HUDEP-2 (cell line): ENCODE measurements around the gene GFY.
"Not testable (repeated sequence)": the region's sequence is repeated elsewhere in the genome, so short reads cannot be mapped to it uniquely, and the experiment has no call there.

Source experiments
- DNase-seq, 76 experiments: peaks; one replicate each; lab custom pipeline; 2025; ENCODE audit not compliant: unreplicated experiment in 76 of 76; lab: John Stamatoyannopoulos, UW

GFY gene

DNA sequence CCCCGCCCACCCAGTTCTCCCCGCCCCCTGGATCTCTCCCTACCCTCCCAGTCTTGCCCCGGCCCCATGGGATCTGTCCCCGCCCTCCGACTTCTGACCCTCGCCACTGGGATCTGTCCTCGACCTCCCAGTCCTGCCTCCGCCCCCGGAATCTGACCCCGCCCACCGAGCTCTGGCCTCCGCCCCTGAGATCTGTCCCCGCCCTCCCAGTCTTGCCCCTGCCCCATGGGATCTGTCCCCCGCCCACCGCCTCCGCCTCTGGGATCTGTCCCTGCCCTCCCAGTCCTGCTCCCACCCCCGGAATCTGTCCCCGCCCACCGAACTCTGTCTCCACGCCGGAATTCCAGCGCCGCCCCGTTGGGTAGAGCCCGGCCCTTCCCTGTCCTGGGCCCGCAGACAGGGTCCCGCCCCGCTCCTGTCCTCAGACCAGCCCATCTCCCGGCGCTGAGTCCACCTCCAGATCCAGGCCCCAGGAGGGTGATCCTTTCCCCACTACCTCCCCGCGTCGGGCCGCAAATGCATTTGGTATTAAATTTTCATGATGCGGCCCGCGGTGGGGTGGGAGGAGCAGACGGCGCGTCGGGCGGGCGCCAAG is 17.7 kb downstream of the GFY start:
- DNase-seq: peak in 63 of 76 experiments; percentile 15 to 92 (median 75)

DNA sequence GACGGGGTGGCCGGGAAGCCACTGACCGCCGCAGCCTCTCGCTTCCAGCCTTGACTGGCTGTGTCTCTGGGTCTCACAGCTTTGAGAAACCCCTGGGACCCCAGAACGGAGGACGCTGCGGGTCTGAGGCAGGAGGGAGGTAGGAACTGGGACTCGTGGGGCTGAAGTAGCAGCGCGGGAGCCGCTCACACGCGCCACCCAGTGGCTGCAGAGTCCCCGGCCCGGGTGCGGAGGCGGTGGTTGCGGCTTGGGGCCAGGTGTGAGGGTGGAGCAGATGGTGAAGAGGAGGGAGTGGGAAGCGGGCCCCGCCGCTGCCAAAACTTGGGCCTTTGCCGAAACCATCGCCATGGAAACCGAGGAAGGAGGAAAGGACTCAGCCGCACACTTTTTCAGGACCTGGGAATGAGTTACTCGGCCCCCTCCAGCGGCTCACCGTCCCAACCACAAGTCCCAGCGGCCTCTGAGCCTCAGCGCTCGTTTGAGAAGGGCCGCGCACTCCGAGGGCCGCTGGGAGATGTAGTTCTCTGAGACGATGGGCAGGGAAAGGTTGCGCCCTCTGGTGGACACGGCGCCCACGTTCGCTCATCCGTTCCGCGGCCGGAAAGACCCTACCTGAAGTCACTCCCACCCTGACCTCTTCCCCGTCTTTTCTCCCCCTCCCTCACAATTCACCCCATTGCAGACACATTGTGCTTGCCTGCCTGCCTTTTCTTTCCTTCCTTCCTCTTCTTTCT is 18.3 kb downstream of the GFY start:
- peak in 74 of 76 experiments; percentile 67 to 100 (median 93) for DNase-seq

DNA sequence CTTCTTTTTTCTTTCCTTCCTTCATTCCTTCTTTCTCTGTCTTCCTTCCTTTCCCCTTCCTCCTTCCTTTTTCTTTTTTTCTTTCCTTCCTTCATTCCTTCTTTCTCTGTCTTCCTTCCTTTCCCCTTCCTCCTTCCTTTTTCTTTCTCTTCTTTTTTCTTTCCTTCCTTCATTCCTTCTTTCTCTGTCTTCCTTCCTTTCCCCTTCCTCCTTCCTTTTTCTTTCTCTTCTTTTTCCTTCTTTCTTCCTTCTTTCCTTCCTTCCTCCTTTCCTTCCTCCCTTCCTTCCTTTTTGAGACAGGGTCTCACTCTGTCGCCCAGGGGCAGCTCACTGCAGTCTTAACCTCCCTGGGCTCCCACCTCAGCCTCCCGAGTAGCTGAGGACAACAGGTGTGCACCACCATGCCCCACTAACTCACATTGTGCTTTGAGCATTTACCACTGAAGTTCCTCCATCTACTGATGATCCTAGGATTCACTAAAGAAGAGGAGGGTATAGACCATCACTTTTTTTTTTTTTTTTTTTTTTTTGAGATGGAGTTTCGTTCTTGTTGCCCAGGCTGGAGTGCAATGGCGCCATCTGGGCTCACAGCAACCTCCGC is 19.0 kb downstream of the GFY start:
- DNase-seq: not testable (repeated sequence)

DNA sequence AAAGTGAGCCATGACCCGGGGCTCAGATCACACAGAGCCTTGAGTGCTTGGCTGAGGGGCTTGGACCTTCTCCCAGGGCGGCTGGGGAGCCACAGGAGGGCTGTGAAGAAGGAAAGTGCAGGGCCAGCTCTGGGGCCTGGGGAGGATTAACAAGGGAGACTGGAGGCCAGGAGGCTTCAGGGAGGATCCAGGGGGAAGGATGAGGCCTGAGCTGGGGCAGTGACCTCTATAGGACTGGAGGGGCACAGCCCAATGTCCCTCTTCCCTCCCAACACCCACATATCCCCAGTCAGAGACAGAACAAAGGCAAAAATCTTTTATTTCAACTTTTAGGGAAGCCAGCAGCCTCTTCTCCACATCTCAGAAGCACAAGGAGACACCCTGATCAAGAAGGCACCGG is 20.8 kb downstream of the GFY start:
- DNase-seq: no peak

DNA sequence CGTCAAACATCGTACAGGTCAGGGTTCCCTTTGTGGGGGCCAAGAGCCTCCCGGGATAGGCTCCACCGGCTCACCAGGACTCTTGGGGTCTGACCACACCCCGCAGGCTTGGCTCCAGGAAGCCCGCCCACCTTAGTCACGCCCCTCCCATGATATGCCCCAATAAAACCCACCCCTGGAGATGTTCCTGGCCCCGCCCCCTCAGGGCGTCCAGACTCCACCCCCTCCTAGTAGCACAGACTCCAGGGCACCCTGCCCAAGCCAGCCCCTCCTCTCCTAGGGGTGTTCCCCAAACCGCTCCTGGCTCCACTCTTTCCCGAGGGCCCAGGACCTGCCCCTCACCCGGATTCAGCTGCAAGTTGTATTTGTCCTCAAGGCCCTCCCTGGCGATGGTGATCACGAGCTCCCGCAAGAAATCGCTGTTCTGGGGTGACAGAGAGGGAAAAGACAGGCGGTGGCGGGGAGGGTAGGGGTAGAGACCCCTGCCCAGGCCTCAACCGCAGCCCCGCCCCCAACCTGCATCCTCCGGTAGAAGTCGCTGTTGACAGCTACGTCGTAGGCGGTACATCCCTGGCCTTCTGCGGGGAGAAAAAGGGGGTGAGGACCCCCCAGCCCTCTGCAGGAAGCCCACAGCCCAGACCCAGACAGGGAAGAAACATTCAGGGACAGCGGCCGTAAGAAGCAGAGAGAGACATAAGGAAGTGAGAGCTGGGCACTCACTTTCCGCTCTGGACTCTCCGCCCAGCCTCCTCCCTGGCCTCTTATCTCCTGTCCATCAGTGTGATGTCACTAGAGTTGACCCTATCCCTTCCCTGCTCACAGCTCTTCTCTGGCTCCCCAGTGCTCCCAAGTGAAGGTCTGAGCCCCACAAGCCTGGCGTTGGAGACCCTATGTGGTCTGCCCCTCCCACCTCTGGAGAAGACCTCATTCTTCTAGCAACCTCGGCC is 22.6 kb downstream of the GFY start:
- peak in 71 of 76 experiments; percentile 22 to 89 (median 76) for DNase-seq

DNA sequence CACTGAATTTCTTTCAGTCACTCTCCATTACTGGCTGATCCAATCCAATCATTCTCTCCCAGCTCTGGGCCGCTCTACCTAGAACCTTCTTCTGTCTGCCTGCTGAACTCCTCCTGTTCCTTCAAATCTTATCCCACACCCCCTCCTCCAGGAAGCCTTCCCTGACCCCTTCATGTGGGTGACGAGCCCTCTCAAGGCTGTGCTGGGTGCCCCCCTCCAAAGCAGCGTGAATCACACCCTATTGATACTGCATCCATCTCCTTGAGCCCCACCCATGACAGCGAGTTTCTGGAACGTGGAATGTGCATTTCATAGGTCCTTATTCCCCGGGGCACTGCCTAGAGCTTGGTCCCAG is 23.2 kb downstream of the GFY start:
- no peak for DNase-seq

DNA sequence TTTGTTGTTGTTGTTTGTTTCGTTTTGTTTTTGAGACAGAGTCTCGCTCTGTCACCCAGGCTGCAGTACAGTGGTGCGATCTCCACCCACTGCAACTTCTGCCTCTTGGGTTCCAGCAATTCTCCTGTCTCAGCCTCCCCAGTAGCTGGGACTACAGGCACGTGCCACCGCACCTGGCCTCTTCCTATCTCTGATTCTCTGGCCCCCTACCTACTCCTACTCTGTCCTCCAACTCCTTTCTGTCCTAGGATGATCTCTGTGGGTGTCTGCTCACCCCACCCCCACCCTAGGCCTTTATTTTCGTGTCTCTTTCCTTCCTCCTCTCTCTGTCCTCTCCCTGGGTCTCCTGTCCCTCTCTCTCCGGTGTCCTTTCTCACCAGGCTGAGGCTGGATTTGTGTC is 25.2 kb downstream of the GFY start:
- no peak for DNase-seq

DNA sequence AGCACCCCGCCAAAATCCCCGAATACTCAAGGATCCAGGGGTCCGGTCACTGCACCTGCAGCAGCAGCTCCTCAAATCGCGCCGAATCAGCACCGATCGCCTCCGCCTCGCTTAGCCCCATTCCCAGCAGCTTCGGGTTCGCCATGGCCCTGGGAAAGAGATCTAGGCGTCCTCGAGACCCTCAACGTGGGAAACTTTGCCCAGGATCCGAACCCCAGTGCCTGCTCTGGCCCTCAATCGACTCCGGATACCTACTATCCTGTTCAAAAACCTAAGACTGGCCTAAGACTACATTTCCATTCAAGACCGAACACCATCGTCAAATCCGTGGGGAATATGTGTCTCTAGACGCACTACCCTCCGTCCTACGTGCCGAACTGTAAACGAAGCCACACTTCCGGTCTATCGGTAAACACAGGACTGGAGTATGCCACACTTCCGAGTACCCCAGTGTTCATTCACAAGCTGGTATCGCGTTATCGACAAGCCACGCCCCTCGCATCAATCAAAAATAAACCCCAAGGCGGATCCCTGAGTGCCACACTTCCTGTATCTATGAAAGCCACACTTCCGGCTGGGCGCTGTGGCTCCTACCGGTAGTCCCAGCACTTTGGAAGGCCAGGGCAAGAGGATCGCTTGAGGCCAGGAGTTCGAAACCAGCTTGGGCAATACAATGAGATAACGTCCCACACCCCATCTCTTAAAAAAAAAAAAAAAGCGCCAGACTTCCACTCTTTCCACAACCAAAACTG is 26.4 kb downstream of the GFY start, which contains the start of gene PIH1D1:
PIH1D1 (minus strand) TSS at position 385 of the 752 bp plus-strand sequence; CDS start at position 145, 240 bp downstream.
- peak in 75 of 76 experiments; percentile 80 to 100 (median 99) for DNase-seq

DNA sequence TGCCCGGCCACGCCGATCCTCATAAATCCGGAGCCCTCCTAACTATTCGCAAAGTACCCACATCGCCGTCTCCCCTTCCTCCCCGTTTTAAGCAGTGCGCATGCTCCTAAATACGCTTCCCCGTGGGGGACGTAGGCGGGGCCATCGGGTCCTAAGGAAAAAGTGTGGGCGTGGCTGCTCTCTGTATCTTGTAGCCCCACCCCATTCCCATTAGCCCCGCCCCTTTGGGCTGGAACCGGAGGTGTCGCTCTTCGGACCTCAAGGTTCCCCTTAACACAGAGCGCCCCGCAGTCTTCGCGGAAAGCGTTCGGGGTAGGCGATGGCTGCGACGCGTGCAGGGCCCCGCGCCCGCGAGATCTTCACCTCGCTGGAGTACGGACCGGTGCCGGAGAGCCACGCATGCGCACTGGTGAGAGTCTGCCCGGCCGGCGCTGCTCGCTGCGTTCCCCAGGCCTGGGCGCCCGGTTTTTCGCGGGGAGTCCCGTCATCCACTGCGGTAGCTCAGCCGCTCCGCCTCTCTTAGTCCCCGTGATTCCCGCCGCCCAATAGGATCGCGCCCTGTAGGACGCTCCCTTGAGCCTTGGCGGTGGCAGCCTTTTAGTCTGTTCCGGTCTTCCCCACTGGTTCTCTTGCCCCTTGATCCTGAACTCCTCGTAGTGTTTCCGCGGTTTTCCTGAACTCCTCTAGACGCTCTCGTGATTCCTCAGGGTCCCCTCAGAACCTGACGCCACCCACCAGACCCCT is 28.0 kb downstream of the GFY start, which contains the start of gene ALDH16A1:
ALDH16A1 (plus strand) TSS at position 213 of the 744 bp plus-strand sequence; CDS start at position 320, 107 bp downstream.
- DNase-seq: peak in 75 of 76 experiments; percentile 60 to 100 (median 98)

DNA sequence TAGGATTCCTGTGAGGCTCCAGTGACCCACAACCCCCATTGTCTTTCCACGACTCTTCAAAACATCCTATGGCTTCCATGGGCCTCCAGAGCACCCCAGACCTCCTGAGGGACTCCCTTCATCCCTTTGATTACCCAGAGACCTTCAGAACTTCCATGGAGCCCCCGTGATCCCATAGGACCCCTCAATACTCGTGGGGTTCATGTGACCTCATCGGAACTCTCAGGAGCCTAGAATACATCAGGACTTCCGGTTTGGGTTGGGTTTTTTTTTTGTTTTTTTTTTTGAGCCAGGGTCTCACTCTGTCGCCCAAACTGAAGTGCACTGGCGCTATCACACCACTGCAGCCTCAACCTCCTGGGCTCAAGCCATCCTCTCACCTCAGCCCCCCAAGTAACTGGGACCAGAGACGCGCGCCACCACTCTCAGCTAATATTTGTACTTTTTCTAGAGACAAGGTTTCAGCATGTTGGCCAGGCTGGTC is 28.6 kb downstream of the GFY start:
- DNase-seq: no peak

DNA sequence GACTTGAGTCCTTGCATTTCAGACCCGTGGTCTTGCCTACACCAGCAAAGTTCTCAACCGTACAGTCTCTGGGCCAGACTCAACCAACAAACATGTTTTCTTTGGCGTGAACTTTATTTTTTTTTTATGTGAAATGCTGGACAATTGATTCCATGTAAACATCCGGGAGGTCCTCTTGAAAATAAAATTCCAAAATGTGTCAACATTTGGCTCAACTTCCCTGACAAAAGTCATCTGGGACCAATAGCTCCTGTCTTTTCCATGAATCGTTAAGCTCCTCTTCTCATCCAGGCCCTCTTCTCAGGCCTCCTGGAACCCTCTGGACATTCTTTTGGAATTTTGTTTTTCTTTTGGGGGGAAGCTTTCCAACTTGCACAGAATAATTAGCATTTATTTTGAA is 30.6 kb downstream of the GFY start:
- no peak for DNase-seq

DNA sequence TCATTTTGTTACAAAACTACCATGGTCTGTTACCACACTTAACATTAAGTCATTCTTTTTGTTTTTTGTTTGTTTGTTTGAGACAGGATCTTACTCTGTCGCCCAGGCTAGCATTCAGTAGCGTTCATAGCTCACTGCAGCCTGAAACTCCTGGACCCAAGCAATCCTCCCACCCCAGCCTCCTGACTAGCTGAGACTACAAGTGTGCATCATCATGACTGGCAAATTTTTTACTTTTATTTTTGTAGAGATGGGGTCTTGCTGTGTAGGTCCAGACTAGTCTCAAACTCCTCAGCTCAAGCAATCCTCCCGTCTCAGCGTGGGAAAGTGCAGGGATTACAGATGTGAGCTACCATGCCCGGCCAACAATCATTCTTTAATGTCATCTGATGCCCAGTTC is 31.1 kb downstream of the GFY start:
- no peak for DNase-seq

DNA sequence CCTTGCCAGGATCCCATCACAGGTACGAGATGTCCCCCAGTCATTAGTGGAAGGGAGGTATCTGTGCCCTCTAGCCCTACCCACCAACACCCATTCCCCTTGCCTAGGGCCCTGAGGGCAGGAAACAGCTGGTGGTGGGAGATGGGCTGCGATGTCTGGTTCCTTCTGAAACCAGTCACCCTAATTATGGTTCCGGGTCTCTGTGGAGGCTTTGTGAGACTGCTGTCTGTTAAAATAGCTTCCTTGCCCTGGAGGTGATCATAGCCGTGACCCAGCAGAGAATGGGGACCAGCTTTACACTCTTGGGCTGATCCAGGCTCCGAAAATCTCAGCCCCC is 33.3 kb downstream of the GFY start:
- DNase-seq: no peak

DNA sequence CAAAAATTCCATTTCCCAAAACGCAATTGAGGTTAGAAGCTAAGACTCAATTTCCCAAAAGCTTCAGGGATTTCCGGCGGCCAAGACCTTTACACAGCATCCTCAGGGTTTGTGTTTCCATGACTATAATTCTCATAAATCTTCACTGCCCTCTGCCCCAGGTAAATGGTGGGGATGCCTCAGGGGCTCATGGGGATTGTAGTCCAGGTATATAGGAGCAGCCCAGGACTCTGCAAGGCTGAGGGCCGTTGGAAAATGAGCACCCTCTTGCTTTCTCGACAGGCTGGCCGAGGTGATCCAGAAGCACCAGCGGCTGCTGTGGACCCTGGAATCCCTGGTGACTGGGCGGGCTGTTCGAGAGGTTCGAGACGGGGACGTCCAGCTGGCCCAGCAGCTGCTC is 34.2 kb downstream of the GFY start:
- DNase-seq: no peak

DNA sequence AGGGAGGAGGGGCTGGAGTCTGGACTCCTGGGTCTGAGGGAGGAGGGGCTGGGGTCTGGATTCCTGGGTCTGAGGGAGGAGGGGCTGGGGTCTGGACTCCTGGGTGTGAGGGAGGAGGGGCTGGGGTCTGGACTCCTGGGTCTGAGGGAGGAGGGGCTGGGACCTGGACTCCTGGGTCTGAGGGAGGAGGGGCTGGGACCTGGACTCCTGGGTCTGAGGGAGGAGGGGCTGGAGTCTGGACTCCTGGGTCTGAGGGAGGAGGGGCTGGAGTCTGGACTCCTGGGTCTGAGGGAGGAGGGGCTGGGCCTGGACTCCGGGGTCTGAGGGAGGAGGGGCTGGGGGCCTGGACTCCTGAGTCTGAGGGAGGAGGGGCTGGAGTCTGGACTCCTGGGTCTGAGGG is 35.9 kb downstream of the GFY start:
- not testable (repeated sequence) for DNase-seq

DNA sequence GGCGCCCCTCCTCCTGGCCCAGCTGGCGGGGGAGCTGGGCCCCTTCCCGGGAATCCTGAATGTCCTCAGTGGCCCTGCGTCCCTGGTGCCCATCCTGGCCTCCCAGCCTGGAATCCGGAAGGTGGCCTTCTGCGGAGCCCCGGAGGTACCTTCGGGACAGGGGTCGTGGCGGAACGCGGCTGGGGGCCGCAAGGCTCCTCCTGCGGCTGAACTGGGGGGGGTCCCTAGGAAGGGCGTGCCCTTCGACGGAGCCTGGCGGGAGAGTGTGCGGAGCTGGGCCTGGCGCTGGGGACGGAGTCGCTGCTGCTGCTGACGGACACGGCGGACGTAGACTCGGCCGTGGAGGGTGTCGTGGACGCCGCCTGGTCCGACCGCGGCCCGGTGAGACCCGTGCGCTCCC is 36.5 kb downstream of the GFY start:
- no peak for DNase-seq

DNA sequence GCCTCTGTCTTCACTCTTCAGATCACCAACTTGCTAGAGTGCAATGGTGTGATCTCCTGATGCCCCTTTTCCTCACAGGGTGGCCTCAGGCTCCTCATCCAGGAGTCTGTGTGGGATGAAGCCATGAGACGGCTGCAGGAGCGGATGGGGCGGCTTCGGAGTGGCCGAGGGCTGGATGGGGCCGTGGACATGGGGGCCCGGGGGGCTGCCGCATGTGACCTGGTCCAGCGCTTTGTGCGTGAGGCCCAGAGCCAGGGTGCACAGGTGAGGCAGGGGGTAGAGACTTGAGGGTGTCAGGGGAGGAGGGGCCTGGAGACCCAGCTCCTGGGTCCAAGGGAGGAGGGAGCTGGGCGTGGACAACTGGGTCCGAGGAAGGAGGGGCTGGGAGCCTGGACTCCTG is 37.3 kb downstream of the GFY start:
- no peak for DNase-seq

DNA sequence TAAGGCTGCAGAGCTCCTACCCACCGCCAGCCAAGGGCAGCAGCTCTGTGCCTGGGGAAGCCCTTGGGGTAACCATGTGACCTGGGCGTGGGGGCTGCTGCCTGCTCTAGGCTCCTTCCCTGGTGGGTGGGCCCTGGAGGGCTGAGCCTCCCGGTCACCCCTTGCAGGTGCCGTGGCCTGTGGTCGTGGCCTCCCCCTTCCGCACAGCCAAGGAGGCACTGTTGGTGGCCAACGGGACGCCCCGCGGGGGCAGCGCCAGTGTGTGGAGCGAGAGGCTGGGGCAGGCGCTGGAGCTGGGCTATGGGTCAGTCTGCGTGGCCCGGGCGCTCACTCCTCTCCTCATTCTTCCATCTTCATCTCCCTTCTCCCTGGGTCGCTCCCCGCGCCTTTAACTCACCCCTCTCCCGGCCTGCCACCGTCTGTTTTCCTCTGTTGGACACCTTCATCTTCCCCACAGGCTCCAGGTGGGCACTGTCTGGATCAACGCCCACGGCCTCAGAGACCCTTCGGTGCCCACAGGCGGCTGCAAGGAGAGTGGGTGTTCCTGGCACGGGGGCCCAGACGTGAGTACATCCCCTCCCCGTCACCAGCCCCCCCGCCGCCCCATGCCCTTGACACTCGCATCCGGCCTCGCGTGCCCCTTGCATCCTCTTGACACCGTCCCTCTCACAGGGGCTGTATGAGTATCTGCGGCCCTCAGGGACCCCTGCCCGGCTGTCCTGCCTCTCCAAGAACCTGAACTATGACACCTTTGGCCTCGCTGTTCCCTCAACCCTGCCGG is 39.0 kb downstream of the GFY start:
- DNase-seq: no peak

DNA sequence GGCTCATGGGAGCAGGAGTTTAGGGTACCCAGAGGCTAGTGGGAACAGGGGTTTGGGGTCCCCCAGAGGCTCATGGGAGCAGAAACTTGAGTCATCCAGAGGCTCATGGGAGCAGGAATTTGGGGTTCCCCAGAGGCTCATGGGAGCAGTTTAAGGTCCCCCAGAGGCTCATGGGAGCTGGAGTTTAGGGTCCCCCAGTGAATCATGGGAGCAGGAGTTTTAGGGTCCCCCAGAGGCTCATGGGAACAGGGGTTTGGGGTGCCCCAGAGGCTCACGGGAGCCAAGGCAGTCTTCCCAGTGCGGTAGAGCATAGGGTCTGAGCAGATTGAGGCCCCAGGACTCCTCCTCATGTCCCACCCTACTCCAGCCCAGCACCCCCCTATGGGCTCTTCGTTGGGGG is 40.2 kb downstream of the GFY start:
- no peak for DNase-seq
